Measurements from ENCODE around the gene RABIF.
"Not testable (repeated sequence)": the region's sequence is repeated elsewhere in the genome, so short reads cannot be mapped to it uniquely, and the experiment has no call there.

The RABIF gene

GRCh38 chr1:202834771-202835547 is 54.0 kb downstream of the RABIF start:
- peak in 13 of 56 donors; percentile 3 to 52 (median 17) for DNase-seq

GRCh38 chr1:202831906-202832305 is 57.0 kb downstream of the RABIF start:
- no peak for DNase-seq

- DNase-seq, result not testable (repeated sequence)
These were observed 59.7 kb downstream of the RABIF start for GRCh38 chr1:202829223-202829622.

Measured in nucleus accumbens (tissue), 56 donors.